T-helper 2 cell (primary cell): Measurements from ENCODE around the gene PCDHGB3.
A peak's percentile ranks its signal among the peaks of the same experiment; 100 is the strongest.
"Not testable (repeated sequence)": the region's sequence is repeated elsewhere in the genome, so short reads cannot be mapped to it uniquely, and the experiment has no call there.

Experiments
- DNase-seq, 5 experiments: peaks; one replicate each; pipeline versions ENCODE4 v3.0.0 to v3.0.0-alpha.2; 2012 to 2022
- total RNA-seq, 2 donors: gene quantifications; one replicate each; lab custom pipeline; 2026; lab: John Stamatoyannopoulos, UW

PCDHGB3 gene
- 0 to 0.74 reads per million in 2 donors for total RNA-seq

GRCh38 chr5:141369994-141370848 is at the start of gene PCDHGB3:
TSS of gene PCDHGB3 (plus strand) at chr5:141370242. CDS start at chr5:141370395, 153 bp downstream.
- peak in 2 of 5 experiments; percentile 30 to 52 for DNase-seq

- no peak for DNase-seq
Measured at GRCh38 chr5:141322261-141322660, 47.8 kb upstream of the PCDHGB3 start.

- DNase-seq = peak; percentile 25 to 76 (median 49)
Measured at GRCh38 chr5:141326088-141326854, 43.8 kb upstream of the PCDHGB3 start.

GRCh38 chr5:141328231-141328630 is 41.8 kb upstream of the PCDHGB3 start:
- no peak for DNase-seq

- DNase-seq = peak in 1 of 5 experiments; percentile 41
Measured at GRCh38 chr5:141330299-141331080, 39.6 kb upstream of the PCDHGB3 start, which contains the start of gene PCDHGA1. TSS of gene PCDHGA1 (plus strand) at chr5:141330514.

GRCh38 chr5:141332571-141332970 is 37.5 kb upstream of the PCDHGB3 start:
- DNase-seq = not testable (repeated sequence)

GRCh38 chr5:141338538-141339306 is 31.3 kb upstream of the PCDHGB3 start, which contains the start of gene PCDHGA2:
TSS of gene PCDHGA2 (plus strand) at chr5:141338760.
- peak in 1 of 5 experiments; percentile 24 for DNase-seq

GRCh38 chr5:141340781-141341354 is 29.2 kb upstream of the PCDHGB3 start:
- not testable (repeated sequence) for DNase-seq

- no peak for DNase-seq
Measured at GRCh38 chr5:141342773-141343172, 27.3 kb upstream of the PCDHGB3 start.

- peak in 1 of 5 experiments; percentile 38 for DNase-seq
Measured at GRCh38 chr5:141343242-141343952, 26.6 kb upstream of the PCDHGB3 start, which contains the start of gene PCDHGA3. TSS of gene PCDHGA3 (plus strand) at chr5:141343829. CDS start at chr5:141344034, 205 bp downstream.

GRCh38 chr5:141343953-141344463 is 26.0 kb upstream of the PCDHGB3 start:
- no peak for DNase-seq

GRCh38 chr5:141345327-141345726 is 24.7 kb upstream of the PCDHGB3 start:
- no peak for DNase-seq

GRCh38 chr5:141346017-141346416 is 24.0 kb upstream of the PCDHGB3 start:
- not testable (repeated sequence) for DNase-seq

- DNase-seq = peak in 2 of 5 experiments; percentile 17 to 45
Measured at GRCh38 chr5:141349917-141350619, 20.0 kb upstream of the PCDHGB3 start, which contains the start of gene PCDHGB1. TSS of gene PCDHGB1 (plus strand) at chr5:141350099. CDS start at chr5:141350261, 162 bp downstream.

GRCh38 chr5:141351591-141351990 is 18.5 kb upstream of the PCDHGB3 start:
- no peak for DNase-seq

GRCh38 chr5:141354900-141355469 is 15.1 kb upstream of the PCDHGB3 start, which contains the start of gene PCDHGA4:
TSS of gene PCDHGA4 (plus strand) at chr5:141355021. CDS start at chr5:141355108, 87 bp downstream.
- DNase-seq = no peak

GRCh38 chr5:141355641-141356040 is 14.4 kb upstream of the PCDHGB3 start:
- DNase-seq = no peak

GRCh38 chr5:141356133-141356532 is 13.9 kb upstream of the PCDHGB3 start:
- no peak for DNase-seq

- DNase-seq = no peak
Measured at GRCh38 chr5:141356950-141357349, 13.1 kb upstream of the PCDHGB3 start.
